Measurements from ENCODE around the gene TEX19. TPM values are rescaled to one million over a fixed set of nuclear protein-coding genes. Genes with fewer than 3 reads are reported as not detected.

Gene TEX19
- total RNA-seq, 1 experiment from 2014 or later, result 0.24 TPM

DNA sequence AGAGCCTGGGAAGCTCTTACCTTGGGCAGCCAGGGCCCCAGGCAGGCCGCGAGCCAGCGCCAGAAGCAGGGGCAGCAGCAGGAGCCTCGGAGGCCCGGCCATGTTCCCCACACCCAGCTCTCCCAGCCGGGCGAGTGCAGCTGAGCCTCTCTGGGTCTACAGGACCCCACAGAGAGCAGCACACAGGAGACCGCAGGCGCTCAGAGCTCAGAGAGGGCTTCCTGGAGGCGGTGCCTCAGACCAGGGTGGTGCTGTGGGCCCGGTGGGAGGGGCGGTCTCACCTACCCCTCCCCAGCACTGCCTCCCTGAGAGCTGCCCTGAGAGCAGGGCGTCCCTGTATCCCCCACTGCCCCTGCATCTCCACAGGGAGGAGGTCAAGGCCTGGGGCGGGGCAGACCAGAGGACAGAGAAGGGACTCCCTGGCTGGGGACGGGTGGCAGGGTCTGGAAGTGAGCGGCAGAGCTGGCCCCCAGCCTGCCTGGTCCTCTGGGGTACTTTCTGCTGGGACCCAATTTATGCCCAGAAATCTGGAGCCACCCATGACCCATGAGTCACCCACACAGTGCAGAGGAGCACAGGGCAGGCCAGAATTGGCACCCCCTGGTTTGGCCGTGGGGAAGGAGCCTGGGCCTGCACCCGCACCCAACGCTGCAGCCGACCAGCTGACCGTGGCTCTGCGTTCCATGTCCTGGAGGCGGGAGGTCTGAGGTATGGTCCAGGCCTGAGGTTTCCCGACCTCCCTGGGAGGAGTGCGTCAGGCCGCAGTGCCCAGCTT is 41.5 kb upstream of the TEX19 start, which contains the start of gene CD7:
TSS of gene CD7 (minus strand) at position 215 of the 775 bp plus-strand sequence. CDS start at position 102, 113 bp downstream.
- H3F3A ChIP-seq (ENCODE audit: insufficient read depth, low read depth), result no peaks in the 10 kb centered on the region
- H4K20me1 ChIP-seq (ENCODE audit: insufficient read depth), result no peaks in the 10 kb centered on the region
- ChIA-PET CTCF (no interaction called here), POLR2A (ENCODE audit: unreplicated experiment) (no interaction called here)
- intact Hi-C loops (cut with micrococcal nuclease; ENCODE audit: unreplicated experiment), result no loop called here
- BruUV-seq (replicated peaks), result no TSS peak
- H3K36me3 ChIP-seq (ENCODE audit: low read depth), result no peaks in the 10 kb centered on the region
- H3K4me2 ChIP-seq, result no peak within 1 kb of the TSS
- 0 out of 2 replicates have a peak, but pooled peaks cover 6% of the 10 kb centered on the region for H3K27me3 ChIP-seq (ENCODE audit: insufficient read depth, low read depth)
- DNase-seq, result no peak
- H3K9me2 ChIP-seq (ENCODE audit: insufficient read depth), result no peaks in the 10 kb centered on the region
- no peak within 1 kb of the TSS for H3K27ac ChIP-seq
- H3K4me1 ChIP-seq (replicated peaks; ENCODE audit: insufficient read depth), result no peaks in the 10 kb centered on the region
- H3K4me3 ChIP-seq, result no peak within 1 kb of the TSS
- no peak for TF ChIP-seq EZH2 (IDR thresholded peaks at IDR 0.05; ENCODE audit: low read depth)
- TF ChIP-seq, protein P1, sequence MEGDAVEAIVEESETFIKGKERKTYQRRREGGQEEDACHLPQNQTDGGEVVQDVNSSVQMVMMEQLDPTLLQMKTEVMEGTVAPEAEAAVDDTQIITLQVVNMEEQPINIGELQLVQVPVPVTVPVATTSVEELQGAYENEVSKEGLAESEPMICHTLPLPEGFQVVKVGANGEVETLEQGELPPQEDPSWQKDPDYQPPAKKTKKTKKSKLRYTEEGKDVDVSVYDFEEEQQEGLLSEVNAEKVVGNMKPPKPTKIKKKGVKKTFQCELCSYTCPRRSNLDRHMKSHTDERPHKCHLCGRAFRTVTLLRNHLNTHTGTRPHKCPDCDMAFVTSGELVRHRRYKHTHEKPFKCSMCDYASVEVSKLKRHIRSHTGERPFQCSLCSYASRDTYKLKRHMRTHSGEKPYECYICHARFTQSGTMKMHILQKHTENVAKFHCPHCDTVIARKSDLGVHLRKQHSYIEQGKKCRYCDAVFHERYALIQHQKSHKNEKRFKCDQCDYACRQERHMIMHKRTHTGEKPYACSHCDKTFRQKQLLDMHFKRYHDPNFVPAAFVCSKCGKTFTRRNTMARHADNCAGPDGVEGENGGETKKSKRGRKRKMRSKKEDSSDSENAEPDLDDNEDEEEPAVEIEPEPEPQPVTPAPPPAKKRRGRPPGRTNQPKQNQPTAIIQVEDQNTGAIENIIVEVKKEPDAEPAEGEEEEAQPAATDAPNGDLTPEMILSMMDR (conservative IDR thresholded peaks at IDR 0.05), result no peak
- no peaks in the 10 kb centered on the region for H3K79me2 ChIP-seq (ENCODE audit: low read depth)
- no peaks in the 10 kb centered on the region for H3K9me3 ChIP-seq (ENCODE audit: insufficient read depth, low read depth)
- H2AFZ ChIP-seq, result no peak within 1 kb of the TSS

DNA sequence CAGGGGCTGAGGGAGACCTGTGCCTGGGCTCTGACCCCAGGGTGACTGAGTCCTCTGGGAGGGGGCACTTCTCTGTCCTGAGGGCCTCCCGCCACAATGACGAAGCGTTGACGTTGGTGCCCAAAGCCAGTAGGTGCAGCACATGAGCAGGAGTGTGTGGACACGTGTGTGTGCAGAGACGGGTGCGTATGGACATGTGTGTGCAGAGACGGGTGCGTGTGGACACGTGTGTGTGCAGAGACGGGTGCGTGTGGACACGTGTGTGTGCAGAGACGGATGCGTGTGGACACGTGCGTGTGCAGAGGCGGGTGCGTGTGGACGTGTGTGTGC is 40.9 kb upstream of the TEX19 start:
- H3K4me1 ChIP-seq (replicated peaks; ENCODE audit: insufficient read depth), result no peaks in the 10 kb centered on the region
- ChIA-PET POLR2A (ENCODE audit: unreplicated experiment) (no interaction called here), CTCF (no interaction called here)
- H3K27me3 ChIP-seq (ENCODE audit: insufficient read depth, low read depth), result 0 out of 2 replicates have a peak, but pooled peaks cover 6% of the 10 kb centered on the region
- H3K4me2 ChIP-seq, result no peak overlapping the region
- no peaks in the 10 kb centered on the region for H4K20me1 ChIP-seq (ENCODE audit: insufficient read depth)
- no peak overlapping the region for H3K4me3 ChIP-seq
- TF ChIP-seq EZH2 (IDR thresholded peaks at IDR 0.05; ENCODE audit: low read depth), result no peak
- TF ChIP-seq, protein P1 (conservative IDR thresholded peaks at IDR 0.05), result no peak
- BruUV-seq (replicated peaks), result no TSS peak
- no peaks in the 10 kb centered on the region for H3K9me2 ChIP-seq (ENCODE audit: insufficient read depth)
- no peaks in the 10 kb centered on the region for H3F3A ChIP-seq (ENCODE audit: insufficient read depth, low read depth)
- no peaks in the 10 kb centered on the region for H3K79me2 ChIP-seq (ENCODE audit: low read depth)
- H3K36me3 ChIP-seq (ENCODE audit: low read depth), result no peaks in the 10 kb centered on the region
- no peaks in the 10 kb centered on the region for H3K9me3 ChIP-seq (ENCODE audit: insufficient read depth, low read depth)
- no peak overlapping the region for H3K27ac ChIP-seq
- intact Hi-C loops (cut with micrococcal nuclease; ENCODE audit: unreplicated experiment), result no loop called here
- no peak for DNase-seq
- H2AFZ ChIP-seq, result no peak overlapping the region

DNA sequence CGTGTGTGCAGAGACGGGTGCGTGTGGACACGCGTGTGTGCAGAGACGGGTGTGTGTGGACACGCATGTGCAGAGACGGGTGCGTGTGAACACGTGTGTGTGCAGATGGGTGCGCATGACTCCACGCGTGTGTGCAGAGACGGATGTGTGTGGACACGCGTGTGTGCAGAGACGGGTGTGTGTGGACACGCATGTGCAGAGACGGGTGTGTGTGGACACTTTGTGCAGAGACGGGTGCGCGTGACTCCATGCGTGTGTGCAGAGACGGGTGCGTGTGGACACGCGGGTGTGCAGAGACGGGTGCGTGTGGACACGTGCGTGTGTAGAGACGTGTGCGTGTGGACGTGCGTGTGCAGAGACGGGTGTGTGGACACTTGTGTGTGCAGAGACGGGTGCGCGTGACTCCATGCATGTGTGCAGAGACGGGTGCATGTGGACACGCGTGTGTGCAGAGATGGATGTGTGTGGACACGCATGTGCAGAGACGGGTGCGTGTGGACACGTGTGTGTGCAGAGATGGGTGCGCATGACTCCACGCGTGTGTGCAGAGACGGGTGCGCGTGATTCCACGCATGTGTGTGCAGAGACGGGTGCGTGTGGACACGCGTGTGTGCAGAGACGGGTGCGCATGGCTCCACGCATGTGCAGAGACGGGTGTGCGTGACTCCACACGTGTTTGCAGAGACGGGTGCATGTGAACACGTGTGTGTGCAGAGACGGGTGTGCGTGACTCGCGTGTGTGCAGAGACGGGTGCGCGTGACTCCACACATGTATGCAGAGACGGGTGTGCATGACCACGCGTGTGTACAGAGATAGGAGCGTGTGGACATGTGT is 40.1 kb upstream of the TEX19 start:
- no peak overlapping the region for H2AFZ ChIP-seq
- H3K79me2 ChIP-seq (ENCODE audit: low read depth), result no peaks in the 10 kb centered on the region
- ChIA-PET CTCF (no interaction called here), POLR2A (ENCODE audit: unreplicated experiment) (no interaction called here)
- H4K20me1 ChIP-seq (ENCODE audit: insufficient read depth), result no peaks in the 10 kb centered on the region
- no peaks in the 10 kb centered on the region for H3K36me3 ChIP-seq (ENCODE audit: low read depth)
- H3K4me1 ChIP-seq (replicated peaks; ENCODE audit: insufficient read depth), result no peaks in the 10 kb centered on the region
- H3K9me2 ChIP-seq (ENCODE audit: insufficient read depth), result no peaks in the 10 kb centered on the region
- intact Hi-C loops (cut with micrococcal nuclease; ENCODE audit: unreplicated experiment), result no loop called here
- H3F3A ChIP-seq (ENCODE audit: insufficient read depth, low read depth), result no peaks in the 10 kb centered on the region
- no peak for TF ChIP-seq EZH2 (IDR thresholded peaks at IDR 0.05; ENCODE audit: low read depth)
- TF ChIP-seq, protein P1 (conservative IDR thresholded peaks at IDR 0.05), result no peak
- H3K4me3 ChIP-seq, result no peak overlapping the region
- H3K27ac ChIP-seq, result no peak overlapping the region
- 0 out of 2 replicates have a peak, but pooled peaks cover 6% of the 10 kb centered on the region for H3K27me3 ChIP-seq (ENCODE audit: insufficient read depth, low read depth)
- H3K4me2 ChIP-seq, result no peak overlapping the region
- H3K9me3 ChIP-seq (ENCODE audit: insufficient read depth, low read depth), result no peaks in the 10 kb centered on the region
- no peak for DNase-seq
- BruUV-seq (replicated peaks), result no TSS peak
